Measurements from ENCODE around the gene TRIM40.

TRIM40 gene

GRCh38 chr6:30157581-30157980, 21.6 kb downstream of the TRIM40 start:
- no peaks in the 10 kb centered on the region for H3K9me3 ChIP-seq
- intact Hi-C loops (cut with DNase I; ENCODE audit: low total_unique reads), result no loop called here
- no peak overlapping the region for H3K4me3 ChIP-seq
- no peaks in the 10 kb centered on the region for H3K36me3 ChIP-seq
- peaks cover 0 to 29% of the 10 kb centered on the region in 2 donors for H3K27me3 ChIP-seq
- DNase-seq, result no peak
- TF ChIP-seq, protein P1, sequence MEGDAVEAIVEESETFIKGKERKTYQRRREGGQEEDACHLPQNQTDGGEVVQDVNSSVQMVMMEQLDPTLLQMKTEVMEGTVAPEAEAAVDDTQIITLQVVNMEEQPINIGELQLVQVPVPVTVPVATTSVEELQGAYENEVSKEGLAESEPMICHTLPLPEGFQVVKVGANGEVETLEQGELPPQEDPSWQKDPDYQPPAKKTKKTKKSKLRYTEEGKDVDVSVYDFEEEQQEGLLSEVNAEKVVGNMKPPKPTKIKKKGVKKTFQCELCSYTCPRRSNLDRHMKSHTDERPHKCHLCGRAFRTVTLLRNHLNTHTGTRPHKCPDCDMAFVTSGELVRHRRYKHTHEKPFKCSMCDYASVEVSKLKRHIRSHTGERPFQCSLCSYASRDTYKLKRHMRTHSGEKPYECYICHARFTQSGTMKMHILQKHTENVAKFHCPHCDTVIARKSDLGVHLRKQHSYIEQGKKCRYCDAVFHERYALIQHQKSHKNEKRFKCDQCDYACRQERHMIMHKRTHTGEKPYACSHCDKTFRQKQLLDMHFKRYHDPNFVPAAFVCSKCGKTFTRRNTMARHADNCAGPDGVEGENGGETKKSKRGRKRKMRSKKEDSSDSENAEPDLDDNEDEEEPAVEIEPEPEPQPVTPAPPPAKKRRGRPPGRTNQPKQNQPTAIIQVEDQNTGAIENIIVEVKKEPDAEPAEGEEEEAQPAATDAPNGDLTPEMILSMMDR (IDR thresholded peaks at IDR 0.05), result no peak
- peaks cover 0 to 5% (median 2%) of the 10 kb centered on the region in 4 donors for H3K4me1 ChIP-seq
- H3K27ac ChIP-seq, result no peak overlapping the region

DNA sequence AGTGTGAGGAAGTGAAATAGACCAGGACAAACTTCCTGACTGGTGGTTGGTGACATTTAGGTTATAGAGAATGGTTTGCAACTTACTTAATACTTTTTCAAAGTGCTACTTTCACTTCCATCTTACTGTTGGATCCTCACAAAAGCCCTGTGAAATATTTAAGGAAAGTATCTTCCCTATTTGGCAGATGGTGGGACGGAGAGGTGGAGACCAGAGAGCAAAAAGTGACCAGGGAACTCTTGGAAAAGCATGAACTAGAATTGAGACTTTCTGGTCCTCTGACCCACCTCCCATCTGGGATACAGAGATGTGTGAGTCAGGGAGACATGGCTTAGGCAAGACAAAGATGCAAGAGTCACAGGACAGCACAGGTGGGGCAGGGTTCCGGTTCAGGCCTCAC, 22.1 kb downstream of the TRIM40 start:
- Histone ChIP-seq H3K4me3 (no peak overlapping the region), H3K4me1 (peaks cover 0 to 5% (median 2%) of the 10 kb centered on the region in 4 donors), H3K27ac (no peak overlapping the region), H3K36me3 (no peaks in the 10 kb centered on the region), H3K27me3 (peaks cover 0 to 29% of the 10 kb centered on the region in 2 donors), H3K9me3 (no peaks in the 10 kb centered on the region)
- TF ChIP-seq, protein P1 (IDR thresholded peaks at IDR 0.05), result no peak
- DNase-seq, result no peak
- intact Hi-C loops (cut with DNase I; ENCODE audit: low total_unique reads), result no loop called here

- Histone ChIP-seq H3K27ac (no peak overlapping the region), H3K4me3 (no peak overlapping the region), H3K36me3 (no peaks in the 10 kb centered on the region), H3K27me3 (peaks cover 0 to 29% of the 10 kb centered on the region in 2 donors), H3K9me3 (no peaks in the 10 kb centered on the region), H3K4me1 (peaks cover 0 to 5% (median 2%) of the 10 kb centered on the region in 4 donors)
- TF ChIP-seq, protein P1 (IDR thresholded peaks at IDR 0.05), result no peak
- intact Hi-C loops (cut with DNase I; ENCODE audit: low total_unique reads), result no loop called here
- no peak for DNase-seq
Observed at GRCh38 chr6:30158475-30159040, 22.6 kb downstream of the TRIM40 start.

- intact Hi-C loops (cut with DNase I; ENCODE audit: low total_unique reads), result no loop called here
- Histone ChIP-seq H3K4me3 (no peak overlapping the region), H3K27me3 (peaks cover 0 to 18% of the 10 kb centered on the region in 2 donors), H3K27ac (no peak overlapping the region), H3K36me3 (no peaks in the 10 kb centered on the region), H3K9me3 (no peaks in the 10 kb centered on the region), H3K4me1 (peaks cover 0 to 3% (median 0%) of the 10 kb centered on the region in 4 donors)
- no peak for DNase-seq
- TF ChIP-seq, protein P1 (IDR thresholded peaks at IDR 0.05), result no peak
Observed at GRCh38 chr6:30160008-30160784, 24.3 kb downstream of the TRIM40 start.

GRCh38 chr6:30160785-30161531, 25.0 kb downstream of the TRIM40 start, which contains the start of gene TRIM10:
TRIM10 (minus strand) TSS chr6:30161211; CDS start chr6:30160858, 353 bp downstream.
- Histone ChIP-seq H3K27ac (no peak within 1 kb of the TSS), H3K4me3 (no peak within 1 kb of the TSS), H3K4me1 (peaks cover 0 to 3% (median 0%) of the 10 kb centered on the region in 4 donors), H3K9me3 (no peaks in the 10 kb centered on the region), H3K36me3 (no peaks in the 10 kb centered on the region), H3K27me3 (peaks cover 0 to 18% of the 10 kb centered on the region in 2 donors)
- intact Hi-C loops (cut with DNase I; ENCODE audit: low total_unique reads), result no loop called here
- TF ChIP-seq, protein P1 (IDR thresholded peaks at IDR 0.05), result no peak
- DNase-seq, result no peak

Measured in tibial artery (tissue), 4 donors.